GM19025 (cell line): Measurements from ENCODE around the gene SCAMP5.

Experiments
- ATAC-seq: cut with Tn5 transposase; IDR thresholded peaks from one replicate; pipeline ENCODE4 v1.9.1; 2021; ENCODE audit warnings: mild to moderate bottlenecking, low read depth, moderate library complexity; ENCODE audit not compliant: unreplicated experiment

The SCAMP5 gene

DNA sequence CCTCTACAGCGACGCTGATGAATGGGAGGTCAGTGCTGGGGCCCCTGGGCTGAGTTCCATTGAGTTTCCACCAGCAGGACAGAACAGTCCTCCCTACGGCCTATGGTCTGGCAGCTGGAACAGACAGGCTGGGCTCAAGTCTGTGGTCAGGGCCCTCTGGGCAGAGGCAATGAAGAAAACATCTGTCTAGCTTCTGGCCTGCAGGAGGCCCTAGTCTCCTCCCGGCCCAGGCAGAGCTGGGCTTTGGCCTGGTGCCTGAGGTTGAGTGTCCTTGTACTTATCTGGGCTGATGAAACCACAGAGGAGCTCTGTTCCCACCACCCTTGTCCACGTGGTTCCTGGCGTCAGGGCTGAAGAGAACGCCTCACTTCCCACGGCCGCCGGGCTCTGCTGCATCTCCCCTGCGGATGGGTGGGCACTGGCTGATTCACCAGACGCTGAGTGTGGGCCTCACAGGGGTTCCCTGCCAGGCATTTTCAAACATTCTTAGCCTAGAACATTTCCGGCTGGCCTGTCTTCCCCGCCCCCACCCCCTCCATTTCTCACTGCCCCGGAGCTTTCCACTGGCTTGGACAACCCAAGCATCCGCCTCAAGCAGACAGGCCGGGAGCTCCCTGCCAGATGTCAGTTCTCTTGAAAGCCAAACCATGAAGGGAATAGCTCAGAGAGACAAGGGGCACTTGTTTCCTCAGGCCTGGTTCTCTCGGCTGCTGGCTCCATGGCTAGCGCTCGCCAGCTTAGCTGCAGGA lies 48.3 kb downstream of the SCAMP5 start:
- peak; percentile 15 for ATAC-seq

- no peak for ATAC-seq
These were observed 49.0 kb downstream of the SCAMP5 start for GRCh38 chr15:75044258-75044878.

DNA sequence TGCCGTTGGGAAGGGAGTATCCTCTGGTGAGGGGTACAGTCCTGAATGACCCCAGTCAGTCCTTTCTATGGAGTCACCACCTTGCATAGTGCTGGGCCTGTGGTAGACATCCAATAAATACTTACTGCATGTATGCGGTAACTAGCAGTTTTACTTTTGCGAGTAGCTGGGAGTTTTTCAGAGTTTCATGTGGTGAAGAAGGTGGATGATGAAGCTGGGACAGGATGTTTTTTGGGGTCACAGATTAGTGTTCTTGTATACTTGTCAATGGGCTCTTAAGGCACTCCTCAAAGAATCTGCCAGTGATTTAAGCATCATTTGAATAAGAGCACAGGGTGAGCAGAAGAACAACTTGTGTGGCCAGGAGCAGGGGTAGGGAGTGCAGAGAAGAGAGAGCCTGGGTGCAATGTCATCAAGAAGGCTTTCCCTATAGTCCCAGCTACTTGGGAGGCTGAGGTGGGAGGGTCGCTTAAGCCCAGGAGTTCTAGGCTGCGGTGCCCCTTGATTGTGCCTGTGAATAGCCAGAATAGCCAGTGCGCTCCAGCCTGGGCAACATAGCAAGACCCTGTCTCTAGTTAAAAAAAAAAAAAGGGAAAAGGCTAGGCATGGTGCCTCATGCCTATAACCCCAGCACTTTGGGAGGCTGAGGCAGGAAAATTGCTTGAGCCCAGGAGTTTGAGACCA lies 50.1 kb downstream of the SCAMP5 start:
- ATAC-seq: no peak

DNA sequence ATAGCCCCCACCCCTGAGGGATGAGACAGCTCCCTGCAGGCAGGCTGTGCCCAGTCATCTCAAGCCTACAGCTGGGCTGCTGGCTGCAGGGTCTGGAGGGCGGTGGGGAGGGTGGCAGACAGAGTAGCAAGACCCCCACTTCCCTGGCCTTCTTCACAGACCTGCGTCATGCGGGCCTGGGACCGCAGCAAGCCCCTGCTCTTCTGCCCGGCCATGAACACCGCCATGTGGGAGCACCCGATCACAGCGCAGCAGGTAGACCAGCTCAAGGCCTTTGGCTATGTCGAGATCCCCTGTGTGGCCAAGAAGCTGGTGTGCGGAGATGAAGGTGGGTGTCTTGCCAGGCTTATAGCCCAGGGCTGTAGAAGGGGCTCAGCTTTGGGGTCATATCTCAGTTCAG lies 53.0 kb downstream of the SCAMP5 start:
- no peak for ATAC-seq

DNA sequence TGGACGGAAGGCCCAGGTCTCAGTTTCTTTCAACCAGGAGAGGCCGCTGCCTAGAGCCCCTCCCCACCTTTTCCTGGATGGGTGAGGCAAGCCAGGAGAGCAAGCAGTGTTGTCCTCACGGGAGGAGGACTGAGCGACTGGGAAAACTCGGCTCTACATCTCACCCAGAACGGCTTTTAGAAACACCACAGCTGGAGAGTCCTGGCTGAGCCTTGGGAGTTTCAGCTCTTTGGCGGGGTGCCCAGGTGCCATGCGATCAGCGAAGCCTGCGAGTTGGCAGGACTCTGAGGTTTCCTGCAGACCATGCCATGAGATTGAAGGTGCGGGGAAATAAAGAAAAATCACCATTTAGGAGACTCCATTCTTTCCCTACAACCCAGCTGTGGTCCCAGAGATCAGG lies 54.0 kb downstream of the SCAMP5 start:
- ATAC-seq: no peak

DNA sequence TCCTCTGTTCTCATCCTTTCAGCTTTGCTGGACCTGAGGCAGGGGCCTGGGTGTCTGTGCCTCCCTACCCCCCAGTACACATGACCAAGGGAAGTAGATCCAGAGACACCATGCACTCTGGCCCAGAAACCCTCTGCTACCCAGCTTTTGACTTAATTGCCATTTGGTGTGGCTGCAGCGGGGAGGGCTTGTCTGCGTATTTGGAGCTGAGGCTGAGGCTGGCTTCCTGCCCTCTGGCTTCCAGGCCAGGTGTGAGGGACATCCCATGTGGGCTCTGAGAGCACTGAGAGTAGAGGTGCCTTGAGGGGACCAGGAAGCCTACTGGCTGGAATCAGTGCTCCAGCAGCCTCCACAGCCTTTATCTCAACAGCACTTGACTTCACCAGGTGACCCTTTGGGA lies 54.9 kb downstream of the SCAMP5 start:
- no peak for ATAC-seq

DNA sequence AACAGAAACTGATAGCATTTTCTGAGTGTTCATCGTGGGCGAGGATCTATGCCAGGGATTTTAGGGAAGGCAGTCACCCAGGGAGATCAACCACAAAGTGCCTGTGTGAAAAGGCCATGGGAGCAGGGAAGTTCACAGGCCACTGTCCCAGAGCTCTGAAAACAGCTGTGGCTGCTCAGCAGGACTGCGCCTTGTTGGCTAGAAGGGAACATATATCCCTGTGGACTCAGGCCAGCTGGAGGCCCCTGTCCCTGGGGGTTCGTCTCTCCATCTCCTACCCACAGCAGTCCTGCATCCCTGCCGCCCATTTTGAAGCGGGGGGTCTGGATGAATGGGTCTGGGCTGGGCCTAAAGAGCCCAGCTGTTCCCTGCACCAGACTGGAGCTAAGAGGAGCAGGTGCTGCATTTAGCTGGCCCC lies 55.8 kb downstream of the SCAMP5 start:
- ATAC-seq: no peak

- no peak for ATAC-seq
These were observed 56.3 kb downstream of the SCAMP5 start for GRCh38 chr15:75051711-75052110.

DNA sequence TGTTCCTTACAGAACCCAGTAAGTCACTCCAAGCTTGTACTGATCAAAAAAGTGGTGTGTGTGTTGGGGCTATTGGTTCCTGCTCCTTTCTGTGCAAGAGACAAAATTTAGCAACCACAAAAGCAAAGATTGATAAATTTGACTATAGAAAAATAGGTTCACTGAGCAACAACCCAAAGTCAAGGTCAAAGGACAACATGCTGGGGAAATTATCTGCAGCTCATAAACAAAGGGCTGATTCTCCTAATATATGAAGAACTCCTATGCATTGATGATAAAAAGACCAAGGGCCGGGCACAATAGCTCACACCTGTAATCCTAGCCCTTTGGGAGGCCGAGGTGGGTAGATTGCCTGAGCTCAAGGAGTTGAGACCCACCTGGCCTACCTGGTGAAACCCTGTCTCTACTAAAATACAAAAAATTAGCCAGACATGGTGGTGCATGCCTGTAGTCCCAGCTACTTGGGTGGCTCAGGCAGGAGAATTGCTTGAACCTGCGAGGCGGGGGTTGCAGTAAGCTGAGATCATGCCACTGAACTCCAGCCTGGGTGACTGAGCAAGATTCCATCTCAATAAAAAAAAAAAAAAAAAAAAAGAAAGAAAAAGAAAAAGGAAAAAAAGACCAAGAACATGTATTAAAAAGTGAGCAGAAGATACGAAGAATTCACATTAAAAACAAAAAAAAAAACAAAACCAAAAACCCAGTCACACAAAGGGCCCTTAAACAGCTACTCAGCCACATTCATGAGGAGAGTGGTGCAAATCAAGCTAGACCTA lies 57.8 kb downstream of the SCAMP5 start:
- no peak for ATAC-seq

- ATAC-seq: no peak
These were observed 58.4 kb downstream of the SCAMP5 start for GRCh38 chr15:75053748-75054125.

- no peak for ATAC-seq
These were observed 59.0 kb downstream of the SCAMP5 start for GRCh38 chr15:75054172-75054897.

DNA sequence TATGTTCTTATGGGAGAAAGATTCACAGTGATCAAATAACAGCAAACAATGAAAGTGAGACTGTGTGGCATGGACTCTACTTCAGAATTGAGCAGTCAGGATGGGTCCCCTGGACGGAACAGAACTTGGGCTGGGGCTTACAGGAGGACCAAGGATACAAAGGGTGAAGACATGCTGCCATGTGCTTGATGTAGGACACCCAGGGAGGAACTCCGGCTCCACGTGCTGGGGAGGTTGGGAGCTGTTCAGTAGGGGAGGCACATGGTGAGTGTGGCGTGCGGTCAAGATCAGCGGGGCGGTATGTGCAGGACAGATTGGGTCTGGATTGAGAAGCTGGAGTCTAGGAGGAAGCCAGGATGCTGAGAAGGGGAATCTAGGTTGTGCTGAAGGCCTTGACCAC lies 60.7 kb downstream of the SCAMP5 start:
- ATAC-seq: no peak

GRCh38 chr15:75058127-75058905 lies 63.0 kb downstream of the SCAMP5 start:
- ATAC-seq: no peak

- no peak for ATAC-seq
These were observed 64.2 kb downstream of the SCAMP5 start for GRCh38 chr15:75059607-75060006.

DNA sequence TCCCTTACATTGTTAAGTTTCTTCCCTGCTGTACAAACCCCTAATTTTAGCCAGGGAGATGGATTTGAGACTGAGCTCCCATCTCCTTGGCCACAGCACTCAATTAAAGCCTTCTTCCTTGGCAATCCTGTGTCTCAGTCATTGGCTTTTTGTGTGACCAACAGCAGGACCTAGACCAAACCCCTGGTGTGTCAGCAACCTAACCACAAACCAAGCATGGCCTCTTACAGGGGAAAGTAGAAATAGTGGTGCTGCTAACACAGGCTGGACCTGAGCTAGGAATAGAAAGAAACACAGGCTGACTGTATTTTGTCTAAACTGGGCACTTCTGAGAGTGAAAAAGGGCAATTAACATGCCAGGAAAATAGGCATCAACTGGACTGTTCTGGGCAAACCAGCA lies 65.9 kb downstream of the SCAMP5 start:
- ATAC-seq: peak; percentile 72

DNA sequence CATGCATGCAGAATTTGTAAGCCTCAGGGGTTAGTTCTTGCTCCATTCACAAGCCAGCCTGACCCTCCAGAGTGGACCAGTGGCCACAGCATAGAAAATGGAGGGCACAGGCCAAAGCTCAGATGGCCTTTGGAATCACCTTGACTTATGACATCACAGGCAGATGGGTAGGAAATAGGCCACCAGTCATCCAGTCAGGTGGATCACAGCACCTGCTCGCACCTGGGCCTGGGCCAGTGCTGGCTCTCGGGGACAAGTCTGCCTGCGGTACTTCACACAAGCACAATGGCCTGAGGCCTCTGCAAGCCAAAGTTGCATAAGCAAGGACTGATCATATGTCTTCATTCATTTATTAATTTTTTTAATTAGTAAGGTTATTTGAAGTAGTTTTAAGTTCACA lies 67.3 kb downstream of the SCAMP5 start:
- no peak for ATAC-seq

DNA sequence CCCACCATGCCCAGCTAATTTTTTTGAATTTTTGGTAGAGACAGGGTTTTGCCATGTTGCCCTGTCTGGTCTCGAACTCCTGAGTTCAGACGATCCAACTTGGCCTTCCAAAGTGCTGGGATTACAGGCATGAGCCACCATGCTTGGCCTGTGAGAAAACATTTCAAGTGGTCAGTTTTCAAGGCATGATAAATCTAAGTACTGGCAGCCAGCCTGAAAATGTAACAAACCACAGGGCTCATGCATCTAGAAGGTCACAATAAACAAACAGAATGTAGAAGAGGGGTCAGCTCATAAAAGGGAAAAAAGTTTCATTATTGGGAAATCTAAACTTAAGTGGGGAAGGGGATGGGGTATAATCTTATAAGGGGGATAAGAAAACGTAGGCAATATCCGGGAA lies 68.0 kb downstream of the SCAMP5 start:
- ATAC-seq: no peak

DNA sequence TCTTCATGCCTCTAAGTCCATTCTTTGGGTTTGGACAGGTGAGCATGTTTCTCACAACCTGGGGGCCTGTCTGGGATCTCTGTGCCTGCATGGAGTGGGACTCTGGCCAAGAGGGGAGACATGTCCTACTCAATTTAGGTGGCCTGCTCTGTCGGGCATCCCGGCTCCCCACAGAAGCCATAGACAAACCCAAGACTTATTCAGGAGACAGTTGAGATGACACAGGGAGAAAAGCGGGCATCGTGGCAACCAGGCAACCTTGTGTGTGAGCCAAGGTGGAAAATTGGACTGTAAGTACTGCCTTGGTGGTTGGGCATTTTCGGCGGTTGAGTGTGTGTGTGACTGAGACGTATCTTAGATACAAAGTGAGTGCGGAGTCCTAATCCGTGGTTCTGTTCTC lies 68.5 kb downstream of the SCAMP5 start:
- ATAC-seq: no peak

GRCh38 chr15:75064846-75065245 lies 69.5 kb downstream of the SCAMP5 start:
- no peak for ATAC-seq

DNA sequence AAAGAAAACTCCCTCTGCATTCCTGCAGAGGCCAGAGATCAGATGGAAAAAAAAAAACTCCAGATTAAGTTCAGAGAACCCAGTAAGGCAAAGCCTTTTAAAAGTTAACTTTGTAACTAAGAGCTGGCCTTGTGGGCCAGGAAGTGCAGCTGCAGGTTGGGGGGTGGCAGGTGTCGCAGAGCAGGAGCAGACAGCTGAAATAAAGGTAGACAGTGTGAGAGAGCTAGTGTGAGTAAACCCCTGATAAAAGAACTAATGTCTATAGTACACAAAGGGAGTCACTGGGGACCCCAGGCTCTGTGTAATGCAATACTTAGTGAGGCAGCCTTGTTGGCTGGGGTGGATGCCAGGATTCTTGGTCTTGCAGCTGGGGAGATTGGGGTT lies 70.1 kb downstream of the SCAMP5 start:
- no peak for ATAC-seq
